Trophoblast cell (in vitro differentiated cells and primary cell): ENCODE measurements around the gene COL4A1.

Experiments used
- DNase-seq, 2 donors: peaks; one replicate each; pipeline ENCODE4 v3.0.0-alpha.2; 2016
- H2AFZ ChIP-seq: 2 replicates; pipeline ENCODE4 v1.6.1; 2013; ENCODE audit warnings: low read length, moderate library complexity, mild to moderate bottlenecking; ENCODE audit not compliant: insufficient read depth, poor library complexity
- H2AK5ac ChIP-seq: 2 replicates; pipeline ENCODE4 v1.6.1; 2013; ENCODE audit warnings: mild to moderate bottlenecking, low read length
- H2BK120ac ChIP-seq: 2 replicates; pipeline ENCODE4 v1.6.1; 2013; ENCODE audit warnings: low read length, mild to moderate bottlenecking, moderate library complexity; ENCODE audit not compliant: insufficient read depth, poor library complexity
- H2BK12ac ChIP-seq: 2 replicates; pipeline ENCODE4 v1.6.1; 2013; ENCODE audit warnings: mild to moderate bottlenecking, low read length, moderate library complexity
- H2BK5ac ChIP-seq: 2 replicates; pipeline ENCODE4 v1.6.1; 2013; ENCODE audit warnings: low read length, low read depth, moderate library complexity, mild to moderate bottlenecking; ENCODE audit not compliant: poor library complexity
- H3K14ac ChIP-seq: 2 replicates; pipeline ENCODE4 v1.6.1; 2013; ENCODE audit warnings: mild to moderate bottlenecking, low read length
- H3K18ac ChIP-seq: 2 replicates; pipeline ENCODE4 v1.6.1; 2013; ENCODE audit warnings: mild to moderate bottlenecking, low read length
- H3K23ac ChIP-seq: 2 replicates; pipeline ENCODE4 v1.6.1; 2013; ENCODE audit warnings: low read length
- H3K27ac ChIP-seq: 2 replicates; pipeline ENCODE4 v1.5.1; 2013; ENCODE audit warnings: low read depth, mild to moderate bottlenecking, inconsistent platforms, low read length, moderate library complexity
- H3K27me3 ChIP-seq: 2 replicates; pipeline ENCODE4 v1.6.1; 2013; ENCODE audit warnings: inconsistent platforms, mild to moderate bottlenecking, low read length, moderate library complexity; ENCODE audit not compliant: insufficient read depth
- H3K36me3 ChIP-seq, 2 experiments: 1 replicate in 1 of 2; 2 replicates in 1 of 2; pipeline ENCODE4 v1.6.1; 2013; ENCODE audit warnings: low read length in 2 of 2, mild to moderate bottlenecking in 2 of 2, moderate library complexity in 1 of 2; ENCODE audit not compliant: insufficient read depth in 2 of 2, control insufficient read depth in 1 of 2
- H3K4ac ChIP-seq: 2 replicates; pipeline ENCODE4 v1.6.1; 2013; ENCODE audit warnings: low read depth, mild to moderate bottlenecking, low read length, moderate library complexity
- H3K4me1 ChIP-seq, 2 experiments: 1 replicate in 1 of 2; 2 replicates in 1 of 2; pipeline ENCODE4 v1.6.1; 2013; ENCODE audit warnings: low read length in 2 of 2, mild to moderate bottlenecking in 2 of 2, moderate library complexity in 1 of 2; ENCODE audit not compliant: insufficient read depth in 2 of 2, control insufficient read depth in 1 of 2
- H3K4me2 ChIP-seq: 2 replicates; pipeline ENCODE4 v1.6.1; 2013; ENCODE audit warnings: inconsistent platforms, mild to moderate bottlenecking, low read length, moderate library complexity
- H3K4me3 ChIP-seq: 2 replicates; pipeline ENCODE4 v1.5.1; 2013; ENCODE audit warnings: mild to moderate bottlenecking, low read depth, low read length, inconsistent platforms
- H3K79me1 ChIP-seq: one replicate; pipeline ENCODE4 v1.6.1; 2013; ENCODE audit warnings: low read length
- H3K79me2 ChIP-seq: 2 replicates; pipeline ENCODE4 v1.6.1; 2013; ENCODE audit warnings: low read length, mild to moderate bottlenecking; ENCODE audit not compliant: control insufficient read depth, insufficient read depth, poor library complexity
- H3K9ac ChIP-seq: 2 replicates; pipeline ENCODE4 v1.6.1; 2013; ENCODE audit warnings: mild to moderate bottlenecking, low read length
- H3K9me3 ChIP-seq: 2 replicates; pipeline ENCODE4 v1.6.1; 2013; ENCODE audit warnings: low read depth, mild to moderate bottlenecking, control low read depth, inconsistent platforms, low read length; ENCODE audit not compliant: insufficient read depth
- H4K12ac ChIP-seq: 2 replicates; pipeline ENCODE4 v1.6.1; 2013; ENCODE audit warnings: low read depth, mild to moderate bottlenecking, low read length, moderate library complexity
- H4K8ac ChIP-seq: 2 replicates; pipeline ENCODE4 v1.6.1; 2013; ENCODE audit warnings: low read depth, mild to moderate bottlenecking, low read length, moderate library complexity
- H4K91ac ChIP-seq: one replicate; pipeline ENCODE4 v1.6.1; 2013; ENCODE audit warnings: low read depth, mild to moderate bottlenecking, low read length, moderate library complexity
- WGBS: extraction: QIAGEN DNeasy Blood & Tissue Kit; methylation state at CpG from one replicate; pipeline ENCODE4 v1.1.7; 2013; ENCODE audit warnings: missing lambda C conversion rate; ENCODE audit not compliant: insufficient read length, insufficient coverage; ENCODE audit errors: extremely low coverage; 5-methylcytosine and 5-hydroxymethylcytosine counted together

COL4A1 gene

DNA sequence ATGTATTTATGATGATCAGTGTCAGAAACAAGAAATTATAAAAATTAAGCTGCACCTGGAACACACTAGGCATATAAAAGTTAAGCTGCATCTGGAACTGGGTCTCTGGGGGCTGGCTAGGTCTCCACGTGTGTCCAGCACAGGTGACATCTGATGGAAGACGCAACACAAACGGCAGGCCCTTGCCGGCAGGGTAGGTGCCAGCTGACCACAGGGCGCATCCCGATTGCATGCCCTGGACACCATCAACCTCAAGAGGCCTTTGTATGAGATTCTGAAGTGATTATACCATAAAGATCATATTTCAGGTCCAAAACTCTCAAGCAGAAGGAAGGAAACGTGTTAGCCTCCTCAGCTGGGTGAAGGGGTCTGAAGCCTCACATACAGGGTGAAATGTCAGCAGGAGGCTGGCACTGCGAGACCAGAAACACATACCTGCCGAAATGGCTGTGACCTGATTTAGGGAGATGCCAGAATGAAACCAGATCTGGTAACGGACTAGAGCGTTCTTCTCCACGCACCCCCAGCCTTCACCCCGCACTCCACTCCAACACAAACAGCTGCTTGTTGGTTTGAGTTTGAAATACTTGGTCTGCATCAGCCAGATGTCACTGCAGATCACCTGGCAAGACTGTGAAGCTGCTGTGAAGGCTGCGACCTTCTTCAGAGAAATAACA, 37.3 kb downstream of the COL4A1 start:
- no peak overlapping the region for H4K91ac ChIP-seq
- peaks cover 2% of the 10 kb centered on the region for H3K9me3 ChIP-seq
- H3K18ac ChIP-seq = no peak overlapping the region
- peaks cover 20 to 37% of the 10 kb centered on the region in 2 experiments for H3K36me3 ChIP-seq
- WGBS = no CpG with 5 or more reads among the region's 14 CpGs
- H3K79me1 ChIP-seq = peaks cover 2% of the 10 kb centered on the region
- H3K27me3 ChIP-seq = no peaks in the 10 kb centered on the region
- H3K9ac ChIP-seq = no peak overlapping the region
- no peak overlapping the region for H4K12ac ChIP-seq
- no peak overlapping the region for H3K4me3 ChIP-seq
- peaks cover 4% of the 10 kb centered on the region for H3K79me2 ChIP-seq
- no peak overlapping the region for H3K4me2 ChIP-seq
- no peak overlapping the region for H2BK120ac ChIP-seq
- DNase-seq = no peak
- H3K27ac ChIP-seq = no peak overlapping the region
- no peak overlapping the region for H4K8ac ChIP-seq
- H2BK5ac ChIP-seq = no peak overlapping the region
- no peak overlapping the region for H2BK12ac ChIP-seq
- H3K4me1 ChIP-seq = peaks cover 16 to 20% of the 10 kb centered on the region in 2 experiments
- no peak overlapping the region for H3K23ac ChIP-seq
- H2AFZ ChIP-seq = no peak overlapping the region
- no peak overlapping the region for H3K14ac ChIP-seq
- no peak overlapping the region for H2AK5ac ChIP-seq
- no peak overlapping the region for H3K4ac ChIP-seq

GRCh38 chr13:110268576-110269185, 38.3 kb downstream of the COL4A1 start:
- peak overlapping the region; percentile 12 for H3K23ac ChIP-seq
- no peak overlapping the region for H2AK5ac ChIP-seq
- H3K9me3 ChIP-seq = peaks cover 2% of the 10 kb centered on the region
- no peak overlapping the region for H4K91ac ChIP-seq
- no peak overlapping the region for H4K12ac ChIP-seq
- H3K27ac ChIP-seq = no peak overlapping the region
- H2BK12ac ChIP-seq = no peak overlapping the region
- H3K4ac ChIP-seq = no peak overlapping the region
- peaks cover 2% of the 10 kb centered on the region for H3K79me1 ChIP-seq
- H3K79me2 ChIP-seq = peaks cover 4% of the 10 kb centered on the region
- H3K4me2 ChIP-seq = no peak overlapping the region
- no peak for DNase-seq
- peak overlapping the region; percentile 56 for H3K18ac ChIP-seq
- no peak overlapping the region for H3K4me3 ChIP-seq
- H3K4me1 ChIP-seq = peaks cover 16 to 23% of the 10 kb centered on the region in 2 experiments
- no peak overlapping the region for H2AFZ ChIP-seq
- no peaks in the 10 kb centered on the region for H3K27me3 ChIP-seq
- H3K14ac ChIP-seq = no peak overlapping the region
- no peak overlapping the region for H2BK5ac ChIP-seq
- H4K8ac ChIP-seq = no peak overlapping the region
- WGBS = no CpG with 5 or more reads among the region's 16 CpGs
- H2BK120ac ChIP-seq = no peak overlapping the region
- no peak overlapping the region for H3K9ac ChIP-seq
- H3K36me3 ChIP-seq = peaks cover 20 to 37% of the 10 kb centered on the region in 2 experiments

GRCh38 chr13:110268061-110268460, 38.9 kb downstream of the COL4A1 start:
- Histone ChIP-seq H4K12ac (no peak overlapping the region), H2AK5ac (no peak overlapping the region), H3K9me3 (peaks cover 2% of the 10 kb centered on the region), H3K23ac (no peak overlapping the region), H2AFZ (no peak overlapping the region), H3K27me3 (no peaks in the 10 kb centered on the region), H3K27ac (no peak overlapping the region), H3K4me2 (no peak overlapping the region), H3K4me3 (no peak overlapping the region), H2BK12ac (no peak overlapping the region), H4K91ac (no peak overlapping the region), H3K14ac (no peak overlapping the region), H3K36me3 (peaks cover 20 to 34% of the 10 kb centered on the region in 2 experiments), H3K4ac (no peak overlapping the region), H2BK120ac (no peak overlapping the region), H3K9ac (no peak overlapping the region), H4K8ac (no peak overlapping the region), H3K79me1 (peaks cover 2% of the 10 kb centered on the region), H3K18ac (no peak overlapping the region), H3K79me2 (peaks cover 4% of the 10 kb centered on the region), H2BK5ac (no peak overlapping the region), H3K4me1 (peaks cover 17 to 25% of the 10 kb centered on the region in 2 experiments)
- WGBS = no CpG with 5 or more reads among the region's 6 CpGs
- no peak for DNase-seq

DNA sequence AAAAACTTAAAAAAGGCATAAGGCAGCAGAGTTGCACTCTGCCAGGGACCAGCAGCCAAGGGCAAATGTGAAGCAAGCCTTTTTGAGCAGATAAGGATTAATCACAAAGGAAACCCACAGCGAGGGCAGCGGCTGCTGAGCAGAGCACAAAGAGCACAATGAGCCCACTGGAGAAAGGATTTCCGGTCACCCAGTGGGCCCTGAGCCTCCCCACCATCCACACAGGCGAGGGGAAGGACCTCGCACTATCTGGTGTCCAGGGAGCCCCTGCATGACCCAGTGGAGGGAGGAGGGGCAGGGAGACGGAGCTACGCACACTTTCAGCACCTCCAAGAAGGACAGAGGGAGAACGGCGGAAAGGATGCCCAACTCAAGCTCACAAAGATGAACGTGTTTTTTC, 40.0 kb downstream of the COL4A1 start:
- H3K4me2 ChIP-seq = no peak overlapping the region
- peaks cover 23 to 34% of the 10 kb centered on the region in 2 experiments for H3K4me1 ChIP-seq
- H3K79me1 ChIP-seq = peaks cover 2% of the 10 kb centered on the region
- H3K23ac ChIP-seq = no peak overlapping the region
- H2BK12ac ChIP-seq = no peak overlapping the region
- no peak overlapping the region for H4K12ac ChIP-seq
- H2BK5ac ChIP-seq = no peak overlapping the region
- H3K27me3 ChIP-seq = no peaks in the 10 kb centered on the region
- DNase-seq = peak; percentile 61 to 65
- H3K4ac ChIP-seq = peak overlapping the region; percentile 11
- WGBS = no CpG with 5 or more reads among the region's 10 CpGs
- peaks cover 4% of the 10 kb centered on the region for H3K79me2 ChIP-seq
- H2AFZ ChIP-seq = no peak overlapping the region
- no peak overlapping the region for H2AK5ac ChIP-seq
- no peak overlapping the region for H2BK120ac ChIP-seq
- no peak overlapping the region for H3K9ac ChIP-seq
- no peak overlapping the region for H3K4me3 ChIP-seq
- H3K14ac ChIP-seq = no peak overlapping the region
- no peak overlapping the region for H4K8ac ChIP-seq
- H3K9me3 ChIP-seq = peaks cover 2% of the 10 kb centered on the region
- H3K36me3 ChIP-seq = peaks cover 20 to 26% of the 10 kb centered on the region in 2 experiments
- no peak overlapping the region for H3K27ac ChIP-seq
- no peak overlapping the region for H3K18ac ChIP-seq
- no peak overlapping the region for H4K91ac ChIP-seq
